Gastrocnemius medialis (tissue), 4 donors: Measurements from ENCODE around the gene PIP5KL1.

Source experiments
- CTCF ChIP-seq, 5 experiments: fragments of 450-650 bp in 3 of 5; fragments of 200-600 bp in 2 of 5; sonication (generic) in 2 of 5; IDR thresholded peaks in 4 of 5; conservative IDR thresholded peaks in 1 of 5; 1 replicate in 4 of 5; 2 replicates in 1 of 5; pipeline ENCODE4 v1.5.1; 2016 to 2019; ENCODE audit warnings: antibody characterized with exemption in 5 of 5, mild to moderate bottlenecking in 3 of 5, moderate library complexity in 3 of 5
- POLR2A ChIP-seq, 2 donors: fragments of 450-650 bp; IDR thresholded peaks; one replicate each; pipeline ENCODE4 v1.6.1; 2017; ENCODE audit warnings: antibody characterized with exemption in 2 of 2, mild to moderate bottlenecking in 2 of 2, moderate library complexity in 2 of 2

GRCh38 chr9:127904561-127905003 lies 26.0 kb downstream of the PIP5KL1 start:
- TF ChIP-seq POLR2A (IDR thresholded peaks at IDR 0.05), result no peak
- no peak for TF ChIP-seq CTCF (IDR thresholded peaks at IDR 0.05 in 4 of 5, conservative IDR thresholded peaks at IDR 0.05 in 1 of 5)
